OCI-LY3 (cell line): Measurements from ENCODE around the gene SLC6A4.
"Not testable (repeated sequence)": the region's sequence is repeated elsewhere in the genome, so short reads cannot be mapped to it uniquely, and the experiment has no call there.

Experiments
- CTCF ChIP-seq: fragments of 200-600, 300-600 bp; sonication (generic); IDR thresholded peaks from 2 replicates; pipeline ENCODE4 v1.5.1; 2014; ENCODE audit warnings: antibody characterized with exemption, low read length, low read depth
- EZH2phosphoT487 ChIP-seq: fragments of 200-600 bp; shearing (Covaris generic); IDR thresholded peaks from 2 replicates; pipeline ENCODE4 v1.6.1; 2018; ENCODE audit warnings: antibody characterized with exemption, mixed run types, low read depth

- TF ChIP-seq CTCF, EZH2phosphoT487: not testable (repeated sequence)
Observed at GRCh38 chr17:30147860-30148259, 87.6 kb downstream of the SLC6A4 start.
